ENCODE data around the gene GMPR. TPM values are rescaled to one million over a fixed set of nuclear protein-coding genes. Genes with fewer than 3 reads are reported as not detected.
A peak's percentile ranks its signal among the peaks of the same experiment; 100 is the strongest.

Gene GMPR
- not detected for total RNA-seq
- under 1 TPM; 0.56 to 0.68 TPM for polyA plus RNA-seq

DNA sequence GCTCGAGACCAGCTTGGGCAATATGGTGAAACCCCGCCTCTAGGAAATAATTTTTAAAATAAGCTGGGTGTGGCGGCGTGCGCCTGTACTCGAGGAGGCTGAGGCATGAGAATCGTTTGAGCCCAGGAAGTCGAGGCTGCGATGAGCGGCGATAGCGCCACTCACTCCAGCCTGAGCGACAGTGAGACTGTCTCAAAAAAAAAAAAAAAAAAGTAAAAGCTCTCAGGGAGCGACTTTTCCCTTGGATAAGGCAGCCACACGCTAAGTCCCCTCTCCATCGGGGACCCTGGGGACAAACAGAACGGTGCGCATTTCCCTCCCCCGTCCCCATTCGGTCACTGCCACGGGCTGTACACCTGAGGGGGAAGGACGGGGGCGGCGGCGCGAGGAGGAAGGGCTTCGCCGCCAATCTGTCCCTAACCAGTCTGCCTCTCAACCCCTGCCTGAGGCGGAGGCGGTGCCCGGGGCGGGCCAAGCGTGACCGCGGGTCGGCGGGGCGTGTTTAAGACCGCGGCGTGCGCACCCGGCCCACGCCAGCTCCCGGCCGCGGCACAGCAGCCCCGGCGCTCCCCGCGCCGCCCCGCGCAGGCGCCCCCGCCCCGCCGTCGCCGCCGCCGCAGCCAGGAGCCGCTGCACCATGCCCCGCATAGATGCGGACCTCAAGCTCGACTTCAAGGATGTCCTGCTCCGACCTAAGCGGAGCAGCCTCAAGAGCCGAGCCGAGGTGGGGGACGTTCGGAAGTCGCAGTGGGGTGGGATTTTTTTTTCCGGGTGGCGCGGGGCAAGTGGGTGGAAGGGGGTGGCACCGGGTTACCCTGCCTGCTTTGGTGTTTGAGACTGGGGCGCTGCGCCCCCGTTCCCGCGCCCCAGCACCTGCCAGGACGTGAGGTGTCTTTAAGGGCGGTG, at the start of gene GMPR:
Gene GMPR, plus strand, starts transcription at position 531 of the 906 bp plus-strand sequence. Its CDS starts 107 bp downstream, at position 638.
- POLR2A ChIA-PET (ENCODE audit: partially characterized antibody) = no interaction called here

GRCh38 chr6:16190214-16190613, 48.2 kb upstream of the GMPR start:
- H3K27ac ChIP-seq (ENCODE audit: low read depth, low read length) = no peak overlapping the region
- no peaks in the 10 kb centered on the region for H3K36me3 ChIP-seq (ENCODE audit: insufficient read depth, low read length)
- no peaks in the 10 kb centered on the region for H3K4me1 ChIP-seq (ENCODE audit: insufficient read depth, low read length)
- Mint-ChIP-seq H3K4me1 (no peaks in the 10 kb centered on the region), H3K36me3 (no peaks in the 10 kb centered on the region), H3K9me3 (no peaks in the 10 kb centered on the region), H3K27me3 (peaks cover 10 to 11% of the 10 kb centered on the region in 2 donors), H3K4me3 (no peak overlapping the region), H3K27ac (no peak overlapping the region)
- no peaks in the 10 kb centered on the region for H3K27me3 ChIP-seq (ENCODE audit: insufficient read depth, low read length)
- DNase-seq = no peak
- intact Hi-C loops (cut with micrococcal nuclease) = no loop called here
- CTCF ChIA-PET (ENCODE audit: partially characterized antibody) = interaction anchor here (1.3 kb wide), 1 partner anchor 16 kb away, joined by 4 read pairs; no protein-coding TSS in a partner anchor
- POLR2A ChIA-PET (ENCODE audit: partially characterized antibody) = no interaction called here
- H3K9me3 ChIP-seq (ENCODE audit: control insufficient read depth in 1 of 2, low read length in 2 of 2) = no peaks in the 10 kb centered on the region
- H3K4me3 ChIP-seq (ENCODE audit: low read length in 2 of 2) = no peak overlapping the region

More for the DNA sequence above, at the start of gene GMPR:
- DNase-seq = peak; percentile 66 to 75 (median 71)
- peak within 1 kb of the TSS; percentile 61 to 75 for H3K4me3 ChIP-seq (ENCODE audit: low read length in 2 of 2)
- H3K27me3 Mint-ChIP-seq = peaks cover 18 to 23% of the 10 kb centered on the region in 2 donors
- no peaks in the 10 kb centered on the region for H3K36me3 ChIP-seq (ENCODE audit: insufficient read depth, low read length)
- CTCF ChIA-PET (ENCODE audit: partially characterized antibody) = interaction anchor here (0.6 kb wide), 1 partner anchor 35 kb away, joined by 4 read pairs; no protein-coding TSS in a partner anchor
- no peaks in the 10 kb centered on the region for H3K9me3 Mint-ChIP-seq
- H3K36me3 Mint-ChIP-seq = peaks cover 0 to 3% of the 10 kb centered on the region in 2 donors
- H3K4me1 Mint-ChIP-seq = peaks cover 14 to 26% (median 20%) of the 10 kb centered on the region in 4 donors
- H3K4me1 ChIP-seq (ENCODE audit: insufficient read depth, low read length) = peaks cover 22% of the 10 kb centered on the region
- H3K4me3 Mint-ChIP-seq = peak within 1 kb of the TSS; percentile 87 to 99 (median 92)
- no peak within 1 kb of the TSS for H3K27ac ChIP-seq (ENCODE audit: low read depth, low read length)
- H3K27me3 ChIP-seq (ENCODE audit: insufficient read depth, low read length) = peaks cover 9% of the 10 kb centered on the region
- intact Hi-C loops (cut with micrococcal nuclease) = no loop called here
- peak within 1 kb of the TSS in 5 of 7 donors; percentile 37 to 87 (median 73) for H3K27ac Mint-ChIP-seq
- no peaks in the 10 kb centered on the region for H3K9me3 ChIP-seq (ENCODE audit: control insufficient read depth in 1 of 2, low read length in 2 of 2)

GRCh38 chr6:16196260-16196983, 42.0 kb upstream of the GMPR start:
- H3K27me3 ChIP-seq (ENCODE audit: insufficient read depth, low read length) = no peaks in the 10 kb centered on the region
- H3K4me1 ChIP-seq (ENCODE audit: insufficient read depth, low read length) = no peaks in the 10 kb centered on the region
- no peaks in the 10 kb centered on the region for H3K4me1 Mint-ChIP-seq
- H3K4me3 ChIP-seq (ENCODE audit: low read length in 2 of 2) = no peak overlapping the region
- no peaks in the 10 kb centered on the region for H3K9me3 ChIP-seq (ENCODE audit: control insufficient read depth in 1 of 2, low read length in 2 of 2)
- no peaks in the 10 kb centered on the region for H3K36me3 ChIP-seq (ENCODE audit: insufficient read depth, low read length)
- intact Hi-C loops (cut with micrococcal nuclease) = no loop called here
- H3K27ac ChIP-seq (ENCODE audit: low read depth, low read length) = no peak overlapping the region
- ChIA-PET CTCF (ENCODE audit: partially characterized antibody) (interaction anchor here (1.8 kb wide), 1 partner anchor 9 kb away, joined by 8 read pairs; no protein-coding TSS in a partner anchor), POLR2A (ENCODE audit: partially characterized antibody) (no interaction called here)
- no peak overlapping the region for H3K27ac Mint-ChIP-seq
- no peaks in the 10 kb centered on the region for H3K9me3 Mint-ChIP-seq
- no peaks in the 10 kb centered on the region for H3K36me3 Mint-ChIP-seq
- peaks cover 16 to 21% of the 10 kb centered on the region in 2 donors for H3K27me3 Mint-ChIP-seq
- no peak overlapping the region for H3K4me3 Mint-ChIP-seq
- DNase-seq = no peak

GRCh38 chr6:16196984-16197546, 41.3 kb upstream of the GMPR start:
- Histone ChIP-seq H3K27me3 (ENCODE audit: insufficient read depth, low read length) (no peaks in the 10 kb centered on the region), H3K36me3 (ENCODE audit: insufficient read depth, low read length) (no peaks in the 10 kb centered on the region), H3K4me3 (ENCODE audit: low read length in 2 of 2) (no peak overlapping the region), H3K9me3 (ENCODE audit: control insufficient read depth in 1 of 2, low read length in 2 of 2) (no peaks in the 10 kb centered on the region), H3K4me1 (ENCODE audit: insufficient read depth, low read length) (no peaks in the 10 kb centered on the region), H3K27ac (ENCODE audit: low read depth, low read length) (no peak overlapping the region)
- H3K36me3 Mint-ChIP-seq = no peaks in the 10 kb centered on the region
- ChIA-PET POLR2A (ENCODE audit: partially characterized antibody) (no interaction called here), CTCF (ENCODE audit: partially characterized antibody) (interaction anchor here (1.3 to 1.8 kb wide), 2 partner anchors 9 to 11 kb away, joined by 3 to 8 read pairs; no protein-coding TSS in a partner anchor)
- intact Hi-C loops (cut with micrococcal nuclease) = no loop called here
- H3K9me3 Mint-ChIP-seq = no peaks in the 10 kb centered on the region
- H3K27me3 Mint-ChIP-seq = peaks cover 13 to 21% of the 10 kb centered on the region in 2 donors
- H3K27ac Mint-ChIP-seq = no peak overlapping the region
- no peaks in the 10 kb centered on the region for H3K4me1 Mint-ChIP-seq
- no peak for DNase-seq
- H3K4me3 Mint-ChIP-seq = no peak overlapping the region

- no peaks in the 10 kb centered on the region for H3K27me3 ChIP-seq (ENCODE audit: insufficient read depth, low read length)
- H3K36me3 ChIP-seq (ENCODE audit: insufficient read depth, low read length) = no peaks in the 10 kb centered on the region
- ChIA-PET CTCF (ENCODE audit: partially characterized antibody) (interaction anchor here (0.6 to 2.0 kb wide), 5 partner anchors 8 to 1345 kb away, joined by 3 to 8 read pairs (median 5); no protein-coding TSS in a partner anchor), POLR2A (ENCODE audit: partially characterized antibody) (no interaction called here)
- Mint-ChIP-seq H3K4me1 (no peaks in the 10 kb centered on the region), H3K27ac (no peak overlapping the region), H3K27me3 (peaks cover 11 to 22% of the 10 kb centered on the region in 2 donors), H3K4me3 (no peak overlapping the region), H3K9me3 (no peaks in the 10 kb centered on the region), H3K36me3 (no peaks in the 10 kb centered on the region)
- H3K4me1 ChIP-seq (ENCODE audit: insufficient read depth, low read length) = no peaks in the 10 kb centered on the region
- intact Hi-C loops (cut with micrococcal nuclease) = no loop called here
- no peaks in the 10 kb centered on the region for H3K9me3 ChIP-seq (ENCODE audit: control insufficient read depth in 1 of 2, low read length in 2 of 2)
- H3K4me3 ChIP-seq (ENCODE audit: low read length in 2 of 2) = no peak overlapping the region
- no peak for DNase-seq
- H3K27ac ChIP-seq (ENCODE audit: low read depth, low read length) = no peak overlapping the region
Measured at GRCh38 chr6:16198061-16198705, 40.2 kb upstream of the GMPR start.

DNA sequence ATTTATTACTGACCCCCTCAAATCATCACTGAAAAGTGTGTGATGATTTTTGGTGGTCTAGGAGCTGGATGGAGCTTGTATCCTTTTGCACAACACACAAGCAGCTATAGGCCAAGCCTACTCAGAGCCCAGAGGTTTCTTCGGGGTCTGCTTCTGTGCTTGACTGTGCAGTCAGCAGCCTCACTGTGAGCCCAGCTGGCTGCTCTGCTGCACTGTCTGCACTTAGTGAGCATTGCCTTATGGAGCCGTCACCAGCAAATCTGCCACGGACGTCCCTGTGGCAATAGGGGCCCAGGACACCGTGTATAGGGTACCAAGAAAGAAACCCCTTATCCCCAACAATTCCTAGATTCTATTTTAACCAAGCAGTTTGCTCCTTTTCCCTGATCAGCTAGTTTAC, 38.6 kb upstream of the GMPR start:
- no peak for DNase-seq
- H3K27me3 ChIP-seq (ENCODE audit: insufficient read depth, low read length) = no peaks in the 10 kb centered on the region
- Mint-ChIP-seq H3K4me1 (no peaks in the 10 kb centered on the region), H3K27me3 (peaks cover 7 to 22% of the 10 kb centered on the region in 2 donors), H3K4me3 (no peak overlapping the region), H3K27ac (no peak overlapping the region), H3K9me3 (no peaks in the 10 kb centered on the region), H3K36me3 (no peaks in the 10 kb centered on the region)
- no peak overlapping the region for H3K4me3 ChIP-seq (ENCODE audit: low read length in 2 of 2)
- no peaks in the 10 kb centered on the region for H3K9me3 ChIP-seq (ENCODE audit: control insufficient read depth in 1 of 2, low read length in 2 of 2)
- ChIA-PET POLR2A (ENCODE audit: partially characterized antibody) (no interaction called here), CTCF (ENCODE audit: partially characterized antibody) (interaction anchor here (1.7 to 2.0 kb wide), 3 partner anchors 10 to 508 kb away, joined by 4 to 8 read pairs (median 5); no protein-coding TSS in a partner anchor)
- H3K36me3 ChIP-seq (ENCODE audit: insufficient read depth, low read length) = no peaks in the 10 kb centered on the region
- no peaks in the 10 kb centered on the region for H3K4me1 ChIP-seq (ENCODE audit: insufficient read depth, low read length)
- intact Hi-C loops (cut with micrococcal nuclease) = no loop called here
- H3K27ac ChIP-seq (ENCODE audit: low read depth, low read length) = no peak overlapping the region

All from CD4-positive, alpha-beta memory T cell (primary cell).